HG03280 (cell line): ENCODE results near the gene C12orf56.
A peak's percentile ranks its signal among the peaks of the same experiment; 100 is the strongest.

ENCODE experiments used
- ATAC-seq: cut with Tn5 transposase; IDR thresholded peaks from one replicate; pipeline ENCODE4 v1.9.1; 2021; ENCODE audit warnings: mild to moderate bottlenecking, moderate library complexity; ENCODE audit not compliant: unreplicated experiment

C12orf56 gene

DNA sequence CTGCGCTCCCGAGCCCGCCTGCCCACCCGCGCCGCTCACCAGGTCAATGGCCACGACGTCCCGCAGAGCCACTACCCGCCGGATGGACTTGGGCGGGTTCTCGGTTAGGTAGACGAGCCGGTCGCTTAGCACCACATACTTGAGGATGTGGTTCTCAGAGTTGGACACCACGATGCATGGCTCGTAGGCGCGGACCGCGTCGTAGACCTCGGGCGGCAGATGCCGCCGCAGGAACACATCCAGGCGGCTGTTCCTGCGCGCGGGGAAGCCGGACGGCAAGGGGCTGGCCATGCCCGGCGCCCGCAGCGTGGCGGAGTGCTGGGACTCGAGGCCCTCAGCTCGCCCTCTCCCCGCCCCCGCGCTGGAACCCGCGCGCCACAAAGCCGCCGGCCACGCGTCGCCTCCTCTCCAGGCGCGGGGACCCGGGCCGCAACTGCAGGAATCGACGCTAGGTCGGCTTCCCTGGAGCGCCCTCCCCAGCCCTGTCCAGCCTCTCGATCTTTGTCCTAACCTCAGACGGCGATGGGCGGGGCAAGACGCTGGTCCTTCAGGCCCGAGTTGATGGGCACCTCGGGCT lies at the start of gene C12orf56:
Gene C12orf56, minus strand, starts transcription at position 484 of the 577 bp plus-strand sequence. Its CDS starts 193 bp downstream, at position 291.
- ATAC-seq: no peak

DNA sequence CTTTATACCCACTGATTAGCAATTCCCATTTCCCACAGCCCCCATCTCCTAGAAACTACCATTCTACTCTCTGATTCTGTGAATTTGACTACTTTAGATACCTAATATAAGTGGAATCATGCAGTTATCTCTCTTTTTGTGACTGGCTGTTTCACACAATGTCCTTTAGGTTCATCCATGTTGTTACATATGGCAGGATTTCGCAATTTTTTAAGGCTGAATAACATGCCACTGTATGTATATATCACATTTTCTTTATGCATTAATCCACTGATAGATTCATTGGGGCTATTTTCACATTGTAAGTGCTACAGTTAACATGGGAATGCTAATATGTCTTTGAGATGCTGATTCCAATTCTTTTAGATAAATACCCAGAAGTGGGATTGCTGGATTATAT lies 49.5 kb upstream of the C12orf56 start:
- no peak for ATAC-seq

GRCh38 chr12:64433915-64434314 lies 43.4 kb upstream of the C12orf56 start:
- ATAC-seq: no peak

- no peak for ATAC-seq
These were observed 41.2 kb upstream of the C12orf56 start for GRCh38 chr12:64431791-64432190.

DNA sequence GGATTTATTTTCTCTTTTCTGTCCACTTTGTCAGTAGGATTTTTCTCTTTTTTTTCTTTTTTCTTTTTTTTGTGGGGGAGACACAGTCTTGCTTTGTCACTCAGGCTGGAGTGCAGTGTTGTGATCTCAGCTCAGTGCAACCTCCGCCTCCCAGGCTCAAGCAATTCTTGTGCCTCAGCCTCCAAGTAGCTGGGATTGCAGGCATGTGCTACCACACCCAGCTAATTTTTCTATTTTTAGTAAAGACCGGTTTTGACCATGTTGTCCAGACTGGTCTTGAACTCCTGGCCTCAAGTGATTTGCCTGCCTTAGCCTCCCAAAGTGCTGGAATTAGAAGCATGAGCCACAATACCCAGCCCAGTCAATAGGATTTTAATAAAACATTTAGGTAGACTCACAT lies 40.3 kb upstream of the C12orf56 start:
- no peak for ATAC-seq

- no peak for ATAC-seq
These were observed 38.4 kb upstream of the C12orf56 start for GRCh38 chr12:64428956-64429355.

GRCh38 chr12:64427988-64428387 lies 37.4 kb upstream of the C12orf56 start:
- no peak for ATAC-seq

DNA sequence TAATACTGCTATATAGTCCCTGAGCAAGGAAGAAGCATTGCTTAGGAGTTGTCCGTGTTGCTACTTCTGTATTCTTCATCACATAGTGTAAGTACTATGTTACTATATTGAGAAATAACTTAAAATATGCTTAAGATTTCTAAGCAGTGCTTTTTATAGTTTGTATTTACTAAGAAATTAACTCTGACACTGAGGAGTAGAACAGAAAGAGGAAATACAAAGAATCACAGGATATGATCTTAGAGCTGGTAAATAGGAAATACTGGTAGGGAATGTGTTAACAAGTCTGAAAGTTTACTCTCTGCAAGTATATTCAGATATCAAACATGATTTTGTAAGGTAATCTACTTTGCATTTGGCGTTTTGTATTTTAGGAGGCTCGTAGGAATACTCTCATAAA lies 29.1 kb upstream of the C12orf56 start:
- no peak for ATAC-seq

DNA sequence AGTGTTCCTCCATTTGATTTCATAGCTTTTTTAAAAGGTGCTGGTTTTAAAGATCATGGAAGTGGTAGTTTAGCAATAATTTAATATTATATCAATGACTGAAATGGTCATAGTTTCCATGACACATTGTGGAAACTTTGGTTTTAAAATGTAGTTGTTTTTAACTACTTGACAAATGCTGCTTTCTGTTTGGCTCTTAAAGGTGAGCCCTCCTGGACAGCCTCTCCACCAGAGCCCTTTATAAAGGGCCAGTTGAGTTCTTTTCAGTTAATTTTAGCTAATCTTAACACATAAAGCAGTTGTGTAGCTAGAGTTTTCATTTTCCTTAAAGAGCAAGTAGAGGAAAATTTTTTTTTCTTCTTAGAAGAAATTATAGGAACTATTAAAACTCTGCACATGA lies 27.7 kb upstream of the C12orf56 start:
- no peak for ATAC-seq

DNA sequence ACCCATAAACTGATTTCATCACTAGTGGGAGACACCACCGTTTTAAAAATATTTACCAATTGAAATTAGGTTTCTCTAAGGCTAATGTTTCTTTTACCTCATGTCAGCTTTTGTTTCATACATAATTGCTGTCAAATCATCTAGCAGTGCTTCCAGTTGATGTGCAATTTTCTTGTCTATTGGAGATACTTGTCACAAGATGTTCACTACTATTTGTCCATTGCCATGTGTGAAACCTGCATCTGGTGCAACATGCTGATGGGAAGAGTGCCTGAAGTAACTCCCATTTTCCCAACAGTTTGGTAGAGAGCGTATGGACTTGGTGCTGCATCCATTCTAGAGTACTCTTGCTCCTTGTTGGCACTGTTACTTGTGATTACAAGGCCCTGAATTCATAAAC lies 23.3 kb upstream of the C12orf56 start:
- ATAC-seq: no peak

- ATAC-seq: no peak
These were observed 21.9 kb upstream of the C12orf56 start for GRCh38 chr12:64412459-64412858.

DNA sequence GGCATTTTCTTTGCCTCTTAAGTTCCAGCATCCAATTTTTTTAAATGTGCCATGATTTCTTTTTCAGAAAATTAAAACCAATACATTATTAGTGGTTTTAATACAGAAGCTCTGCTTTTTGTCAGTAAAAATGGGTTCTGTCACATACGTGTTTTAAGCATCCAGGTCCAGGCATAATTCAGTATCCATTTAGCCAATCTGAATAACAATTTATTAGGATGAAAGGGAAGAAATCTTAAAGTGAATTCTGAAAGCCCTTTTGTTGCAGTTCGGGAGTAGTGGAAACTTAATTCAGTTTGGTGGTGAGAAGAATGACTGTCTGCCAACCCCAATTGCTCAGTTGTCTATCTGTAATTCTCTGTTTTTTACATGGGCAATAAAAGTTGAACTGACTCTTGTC lies 20.9 kb upstream of the C12orf56 start:
- no peak for ATAC-seq

DNA sequence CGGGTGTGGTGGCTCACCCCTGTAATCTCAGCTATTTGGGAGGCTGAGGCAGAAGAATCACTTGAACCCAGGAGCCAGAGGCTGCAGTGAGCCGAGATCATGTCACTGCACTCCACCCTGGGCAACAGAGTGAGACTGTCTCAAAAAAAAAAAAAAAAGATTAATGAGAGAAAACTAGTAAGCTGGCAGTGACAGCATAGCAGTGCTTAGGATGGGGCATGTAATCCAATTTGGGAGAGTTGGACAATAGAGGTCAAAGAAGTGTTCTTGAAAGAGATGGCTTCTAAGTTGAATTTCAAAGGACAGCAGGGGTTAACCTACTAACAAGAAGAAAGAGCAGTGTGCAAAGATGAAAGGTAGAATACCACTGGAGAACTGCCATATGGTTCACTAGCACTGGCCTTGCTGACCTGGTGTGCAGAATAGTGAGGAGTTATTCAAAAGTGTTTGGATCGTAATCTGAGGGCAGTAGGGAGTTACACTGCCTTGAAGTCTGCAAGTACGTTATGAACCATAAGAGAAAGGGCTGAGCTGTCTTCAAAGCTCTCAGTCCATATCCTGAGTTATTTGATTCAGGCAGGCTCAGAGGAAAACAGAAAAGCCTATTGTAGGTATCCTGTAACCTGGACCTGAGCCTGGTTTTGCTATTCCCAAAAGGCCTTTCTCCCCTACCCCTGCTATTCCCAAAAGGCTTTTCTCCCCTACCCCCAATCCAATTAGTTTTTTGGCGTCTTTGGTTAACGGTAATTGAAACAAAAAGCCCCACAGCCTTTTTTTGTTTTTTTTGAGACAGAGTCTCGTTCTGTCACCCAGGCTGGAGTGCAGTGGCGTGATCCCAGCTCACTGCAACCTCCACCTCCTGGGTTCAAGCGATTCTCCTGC lies 17.0 kb upstream of the C12orf56 start:
- no peak for ATAC-seq

GRCh38 chr12:64404470-64405256 lies 14.1 kb upstream of the C12orf56 start:
- ATAC-seq: peak; percentile 38

DNA sequence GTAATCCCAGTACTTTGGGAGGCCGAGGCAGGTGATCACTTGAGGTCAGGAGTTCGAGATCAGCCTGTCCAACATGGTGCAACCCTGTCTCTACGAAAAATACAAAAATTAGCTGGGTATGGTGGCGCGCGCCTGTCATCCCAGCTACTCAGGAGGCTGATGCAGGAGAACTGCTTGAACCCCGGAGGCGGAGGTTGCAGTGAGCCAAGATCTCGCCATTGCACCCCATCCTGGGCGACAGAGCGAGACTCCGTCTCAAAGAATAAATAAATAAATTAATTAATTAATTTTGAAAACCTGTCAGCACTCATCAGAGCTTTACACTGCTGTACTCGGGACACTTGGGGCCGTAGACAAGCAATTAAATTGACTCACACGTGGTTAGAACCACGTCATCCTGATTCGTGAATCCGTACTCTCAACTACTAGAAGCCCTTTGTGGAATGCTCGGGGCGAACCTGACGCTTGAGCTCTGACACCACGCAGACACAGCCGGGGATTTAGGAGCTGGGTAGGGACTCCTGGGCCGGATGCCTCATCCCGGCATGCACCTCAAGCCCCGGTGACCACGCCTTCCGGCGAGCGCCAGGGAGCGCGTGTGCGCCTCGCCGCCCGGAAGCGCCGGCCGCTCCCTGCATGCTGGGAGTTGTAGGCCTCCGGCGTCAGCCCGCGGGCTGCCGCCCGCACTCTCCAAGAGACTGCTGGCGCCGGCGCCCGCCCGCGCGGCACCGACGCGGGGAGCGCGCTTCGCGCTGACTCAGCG lies 13.3 kb upstream of the C12orf56 start, which contains the start of gene XPOT:
Gene XPOT, plus strand, starts transcription at position 686 of the 763 bp plus-strand sequence. CDS start 5,644 bp downstream, outside the sequence.
- ATAC-seq: peak; percentile 93

- no peak for ATAC-seq
These were observed 11.6 kb upstream of the C12orf56 start for GRCh38 chr12:64402181-64402580.

DNA sequence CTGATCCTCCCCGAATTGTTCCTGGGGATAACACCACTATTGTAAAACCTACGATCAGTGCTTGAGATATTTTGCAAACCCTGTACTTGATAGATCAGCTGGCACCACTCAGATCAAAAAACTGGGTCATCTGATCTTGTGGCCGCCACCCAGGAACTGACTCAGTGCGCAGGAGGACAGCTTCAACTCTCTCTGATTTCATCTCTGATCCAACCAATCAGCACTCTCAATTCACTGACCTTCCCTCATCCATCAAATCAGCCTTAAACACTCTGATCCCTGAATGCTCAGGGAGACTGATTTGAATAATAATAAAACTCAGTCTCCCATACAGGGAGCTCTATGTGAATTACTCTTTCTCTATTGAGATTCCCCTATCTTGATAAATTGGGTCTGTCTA lies 9.5 kb upstream of the C12orf56 start:
- no peak for ATAC-seq

- no peak for ATAC-seq
These were observed 5.2 kb upstream of the C12orf56 start for GRCh38 chr12:64395739-64396138.

- peak; percentile 51 for ATAC-seq
These were observed 1.7 kb upstream of the C12orf56 start for GRCh38 chr12:64392221-64392620.

- ATAC-seq: no peak
These were observed 1.4 kb downstream of the C12orf56 start for GRCh38 chr12:64389154-64389553.
